ENCODE data around the gene NRG3. TPM values are rescaled to one million over a fixed set of nuclear protein-coding genes. Genes with fewer than 3 reads are reported as not detected.
"Not testable (repeated sequence)": the region's sequence is repeated elsewhere in the genome, so short reads cannot be mapped to it uniquely, and the experiment has no call there.

Gene NRG3
- total and polyA plus RNA-seq, 8 donors, result 0.14 to 0.59 (median 0.25) TPM; not detected in 2

- FAIRE-seq (no peak), ATAC-seq (no peak), DNase-seq (no peak)
- Histone ChIP-seq H3K27me3 (no peaks in the 10 kb centered on the region), H3K27ac (no peak overlapping the region), H3K9me3 (no peaks in the 10 kb centered on the region), H3K4me1 (no peaks in the 10 kb centered on the region), H3K4me3 (no peak overlapping the region), H3K36me3 (no peaks in the 10 kb centered on the region)
- intact Hi-C loops (cut with DNase I), result no loop called here
- no peak for TF ChIP-seq CTCF (IDR thresholded peaks at IDR 0.05)
- WGBS, 2 donors, result 68 to 69% methylated on average over 2 of the region's 2 CpGs
Measured at GRCh38 chr10:82949816-82950575, 1075.0 kb downstream of the NRG3 start.

GRCh38 chr10:82953331-82953730 lies 1078.3 kb downstream of the NRG3 start:
- no peak overlapping the region for H3K4me3 ChIP-seq
- 82 to 89% methylated on average over 5 of the region's 5 CpGs for WGBS, 2 donors
- intact Hi-C loops (cut with DNase I), result no loop called here
- DNase-seq (no peak), ATAC-seq (no peak), FAIRE-seq (no peak)
- H3K36me3 ChIP-seq, result no peaks in the 10 kb centered on the region
- no peak for TF ChIP-seq CTCF (IDR thresholded peaks at IDR 0.05)
- H3K4me1 ChIP-seq, result no peaks in the 10 kb centered on the region
- no peaks in the 10 kb centered on the region for H3K9me3 ChIP-seq
- no peaks in the 10 kb centered on the region for H3K27me3 ChIP-seq
- no peak overlapping the region for H3K27ac ChIP-seq

- 61 to 77% methylated on average over 4 of the region's 4 CpGs for WGBS, 2 donors
- no peaks in the 10 kb centered on the region for H3K4me1 ChIP-seq
- intact Hi-C loops (cut with DNase I), result no loop called here
- no peaks in the 10 kb centered on the region for H3K9me3 ChIP-seq
- no peak overlapping the region for H3K27ac ChIP-seq
- TF ChIP-seq CTCF (IDR thresholded peaks at IDR 0.05), result no peak
- H3K36me3 ChIP-seq, result no peaks in the 10 kb centered on the region
- no peaks in the 10 kb centered on the region for H3K27me3 ChIP-seq
- FAIRE-seq, result no peak
- no peak overlapping the region for H3K4me3 ChIP-seq
- ATAC-seq, result no peak
- DNase-seq, result no peak
Measured at GRCh38 chr10:82953909-82954308, 1078.9 kb downstream of the NRG3 start.

- 68 to 77% methylated on average over 7 of the region's 7 CpGs for WGBS, 2 donors
Measured at GRCh38 chr10:82960421-82961060, 1085.5 kb downstream of the NRG3 start.

GRCh38 chr10:82961864-82962263 lies 1086.9 kb downstream of the NRG3 start:
- H3K27ac ChIP-seq, result no peak overlapping the region
- TF ChIP-seq CTCF (IDR thresholded peaks at IDR 0.05), result no peak
- ATAC-seq (no peak), FAIRE-seq (no peak), DNase-seq (no peak)
- intact Hi-C loops (cut with DNase I), result no loop called here
- WGBS, 2 donors, result 55 to 68% methylated on average over 1 of the region's 1 CpG
- no peaks in the 10 kb centered on the region for H3K4me1 ChIP-seq
- no peaks in the 10 kb centered on the region for H3K36me3 ChIP-seq
- no peak overlapping the region for H3K4me3 ChIP-seq
- no peaks in the 10 kb centered on the region for H3K9me3 ChIP-seq
- no peaks in the 10 kb centered on the region for H3K27me3 ChIP-seq

More at GRCh38 chr10:82960421-82961060, 1085.5 kb downstream of the NRG3 start:
- ATAC-seq; H3K36me3 ChIP-seq; H3K27ac ChIP-seq; H3K9me3 ChIP-seq; DNase-seq; H3K4me3 ChIP-seq; FAIRE-seq; intact Hi-C loops (cut with DNase I); H3K27me3 ChIP-seq; H3K4me1 ChIP-seq: not testable (repeated sequence)
